ENCODE measurements around the gene OBP2A.

OBP2A gene

GRCh38 chr9:135580664-135581380 lies 34.9 kb downstream of the OBP2A start:
- FAIRE-seq: no peak

DNA sequence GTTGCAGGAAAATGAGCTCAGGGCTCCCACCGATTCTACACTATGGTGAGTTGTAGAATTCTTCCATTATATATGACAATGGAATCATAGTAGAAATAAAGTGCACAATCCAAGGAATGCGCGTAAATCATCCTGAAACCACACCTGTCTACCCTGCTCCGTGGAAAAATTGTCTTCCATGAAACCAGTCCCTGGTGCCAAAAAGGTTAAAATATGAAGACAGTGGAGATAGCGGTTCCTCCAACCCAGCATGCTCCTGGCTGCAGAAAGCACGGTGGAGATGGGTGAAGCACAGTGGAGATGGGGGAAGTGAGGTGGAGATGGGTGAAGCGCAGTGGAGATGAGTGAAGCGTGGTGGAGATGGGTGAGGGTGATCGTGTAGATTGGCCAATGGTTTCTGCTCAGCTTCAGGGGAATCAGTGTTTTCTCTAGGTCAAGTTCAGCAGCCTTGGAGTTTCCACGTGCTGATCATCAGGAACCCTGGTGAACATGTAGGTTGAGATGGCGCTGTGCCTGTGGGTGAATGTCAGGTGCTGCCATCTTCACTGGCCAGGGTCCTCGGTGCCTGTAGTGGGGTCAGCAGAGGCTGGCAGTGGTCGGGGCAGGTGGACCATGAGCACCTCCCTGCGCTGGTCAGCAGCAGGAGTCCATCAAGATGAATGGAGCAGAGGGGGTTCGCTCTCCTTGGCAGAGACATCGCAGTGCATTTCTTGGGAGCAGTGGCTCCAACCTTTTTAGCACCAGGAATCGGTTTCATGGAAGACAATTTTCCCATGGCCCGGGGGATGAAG lies 35.9 kb downstream of the OBP2A start:
- FAIRE-seq: no peak

- no peak for FAIRE-seq
Measured at GRCh38 chr9:135582541-135582940, 36.6 kb downstream of the OBP2A start.

GRCh38 chr9:135582966-135583687 lies 37.2 kb downstream of the OBP2A start:
- no peak for FAIRE-seq

DNA sequence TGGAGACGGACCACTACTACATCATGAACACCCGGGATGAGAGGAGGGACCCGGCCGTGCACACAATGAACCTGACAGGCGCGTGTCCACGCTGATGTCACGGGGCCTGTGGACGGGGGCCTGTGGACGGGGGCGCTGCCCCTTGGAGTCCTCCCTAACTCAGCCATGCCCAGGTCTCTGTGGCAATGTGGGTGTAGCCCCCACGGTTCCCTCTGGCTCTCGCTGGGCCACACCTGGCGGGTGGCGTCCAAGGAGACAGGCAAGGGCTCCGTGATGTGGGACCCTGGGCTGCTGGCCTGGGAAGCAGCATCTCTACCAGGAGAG lies 37.7 kb downstream of the OBP2A start:
- FAIRE-seq: no peak

GRCh38 chr9:135584371-135584770 lies 38.4 kb downstream of the OBP2A start:
- no peak for FAIRE-seq

GRCh38 chr9:135584934-135585333 lies 39.0 kb downstream of the OBP2A start:
- no peak for FAIRE-seq

DNA sequence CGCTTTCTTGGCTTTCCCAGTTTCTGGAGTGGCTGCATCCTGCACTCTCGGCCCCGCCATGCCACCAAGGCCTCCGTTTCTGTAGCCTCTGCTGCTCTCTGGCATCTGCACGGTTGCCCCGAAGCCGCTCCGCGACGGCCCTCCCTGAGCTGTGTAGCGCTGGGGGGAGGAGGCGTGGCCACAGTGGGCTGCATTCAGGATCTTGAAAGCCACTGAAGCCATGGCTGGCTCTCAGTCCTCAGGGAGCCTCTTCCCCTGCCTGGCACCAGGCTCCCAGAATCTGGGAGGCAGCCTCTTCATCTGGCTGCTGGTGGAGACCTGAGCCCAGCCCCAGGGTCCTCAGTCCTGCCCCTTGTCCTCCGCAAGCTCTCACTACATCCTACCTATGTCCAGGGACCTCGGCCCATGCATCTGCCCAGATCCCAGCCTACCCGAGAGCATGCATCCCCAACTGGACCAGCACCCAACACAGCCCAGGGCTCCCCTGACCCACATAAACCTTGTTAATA lies 40.7 kb downstream of the OBP2A start:
- no peak for FAIRE-seq

DNA sequence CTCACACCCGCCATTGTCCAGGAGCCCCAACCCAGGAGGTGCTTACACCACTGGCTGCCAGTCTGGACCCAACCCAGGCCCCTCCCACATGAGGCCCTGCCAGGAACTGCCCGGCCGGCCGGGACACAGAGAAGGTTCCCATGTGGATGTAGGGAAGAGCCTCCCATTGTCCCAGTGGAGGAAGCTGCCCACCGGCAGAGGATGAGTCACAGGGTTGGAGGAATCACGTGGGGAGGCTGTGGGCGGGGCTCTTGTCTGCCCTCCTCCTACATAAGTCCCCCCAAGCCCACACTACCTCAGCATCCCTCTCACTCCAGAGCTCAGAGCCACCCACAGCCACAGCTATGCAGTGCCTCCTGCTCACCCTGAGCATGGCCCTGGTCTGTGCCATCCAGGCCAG lies 41.7 kb downstream of the OBP2A start:
- no peak for FAIRE-seq

GRCh38 chr9:135588371-135588770 lies 42.4 kb downstream of the OBP2A start:
- FAIRE-seq: no peak

DNA sequence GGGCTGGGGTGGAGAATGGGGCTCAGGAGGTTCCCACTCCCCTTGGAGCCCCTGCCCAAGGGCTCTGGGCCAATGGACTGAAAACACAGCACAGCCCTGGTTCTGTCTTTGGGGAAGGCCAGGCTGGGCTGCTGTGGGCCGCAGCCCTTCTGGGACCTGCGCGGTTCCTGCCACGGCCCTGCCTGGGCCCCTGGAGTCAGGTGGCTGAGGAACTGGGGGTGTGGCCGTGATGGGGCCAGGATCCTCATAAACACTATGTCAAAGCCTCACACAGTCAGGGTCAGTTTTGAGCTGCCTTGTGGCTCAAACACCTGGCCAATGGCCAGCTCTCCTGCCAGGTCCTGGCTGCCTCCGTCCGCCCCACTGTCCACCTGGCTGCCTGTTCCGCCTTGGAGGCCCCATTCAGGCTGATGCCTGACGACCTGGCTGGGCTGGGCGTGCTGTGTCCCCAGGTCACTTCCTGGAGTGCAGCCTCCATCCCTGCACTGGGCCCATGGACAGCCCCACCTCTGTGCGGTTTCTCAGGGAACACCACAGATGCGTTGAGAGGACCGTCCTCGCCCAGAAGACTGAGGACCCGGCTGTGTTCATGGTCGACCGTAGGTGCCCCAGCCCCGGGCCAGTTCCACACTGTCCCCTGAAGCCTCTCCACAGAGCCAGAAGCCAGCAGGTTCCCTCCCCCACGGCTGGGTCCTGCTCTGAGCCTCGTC lies 43.1 kb downstream of the OBP2A start:
- no peak for FAIRE-seq

- no peak for FAIRE-seq
Measured at GRCh38 chr9:135589596-135590485, 43.9 kb downstream of the OBP2A start.

DNA sequence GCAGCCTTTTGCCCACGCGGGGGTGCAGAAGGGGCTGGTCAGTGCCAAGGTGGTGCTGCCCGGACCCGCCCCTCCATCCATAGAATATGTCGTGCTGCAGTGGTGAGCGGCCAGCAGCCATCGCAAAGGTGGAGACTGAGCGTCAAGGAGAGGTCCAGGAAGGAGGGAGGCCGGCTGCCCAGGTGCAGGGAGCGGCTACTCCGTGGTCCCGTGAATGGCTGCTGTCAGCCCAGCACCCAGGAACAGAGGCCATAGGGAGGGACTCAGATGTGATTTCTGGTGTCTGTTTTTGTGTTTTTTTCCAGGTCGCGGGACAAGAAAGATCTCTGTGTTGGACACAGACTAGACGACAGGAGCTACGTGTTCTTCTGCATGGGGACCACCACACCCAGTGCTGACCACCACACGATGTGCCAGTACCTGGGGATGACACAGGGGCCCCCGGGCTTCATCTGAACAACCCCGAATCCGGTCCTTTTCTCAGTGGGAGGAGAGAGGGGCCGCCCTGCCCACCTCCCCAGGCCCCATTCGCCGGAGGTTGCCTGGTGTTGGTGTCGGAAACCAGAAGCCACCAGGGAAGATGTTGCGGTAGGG lies 44.7 kb downstream of the OBP2A start:
- FAIRE-seq: no peak

DNA sequence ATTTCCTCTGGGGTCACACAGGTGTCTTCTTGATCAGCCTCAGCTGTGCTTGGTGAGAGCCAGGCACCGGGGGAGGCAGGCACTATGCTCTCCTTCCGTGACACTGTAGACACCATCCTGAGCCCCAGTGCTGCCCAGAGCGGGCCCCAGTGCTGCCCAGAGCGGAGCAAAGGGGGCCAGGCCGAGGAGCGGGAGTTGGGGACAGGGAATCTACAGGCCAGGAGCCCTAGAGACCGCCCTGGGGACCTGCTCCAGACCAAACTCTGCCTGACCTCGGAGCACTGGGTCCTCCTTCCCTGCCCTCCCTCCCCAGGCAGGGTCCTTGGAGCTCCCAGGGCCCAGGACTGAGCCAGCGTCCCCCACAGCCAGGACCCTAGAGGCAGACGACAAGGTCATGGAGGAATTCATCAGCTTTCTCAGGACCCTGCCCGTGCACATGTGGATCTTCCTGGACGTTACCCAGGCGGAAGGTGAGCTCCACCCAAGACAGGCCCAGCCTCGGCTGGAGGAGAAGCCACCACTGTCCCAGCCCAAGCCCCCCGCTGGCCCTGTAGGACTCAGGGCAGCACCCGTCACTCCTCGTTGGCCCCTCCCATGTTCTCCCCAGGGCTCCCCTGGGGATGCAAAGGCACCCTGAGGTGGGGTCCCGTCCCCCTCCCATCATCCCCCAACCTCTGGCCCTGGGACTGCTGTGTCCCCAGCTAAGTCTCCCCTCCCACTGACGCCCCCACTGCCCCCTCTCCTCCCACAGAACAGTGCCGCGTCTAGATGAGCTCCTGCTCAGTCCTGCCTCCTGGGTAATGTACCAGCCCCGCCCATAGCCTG lies 45.8 kb downstream of the OBP2A start:
- FAIRE-seq: no peak

DNA sequence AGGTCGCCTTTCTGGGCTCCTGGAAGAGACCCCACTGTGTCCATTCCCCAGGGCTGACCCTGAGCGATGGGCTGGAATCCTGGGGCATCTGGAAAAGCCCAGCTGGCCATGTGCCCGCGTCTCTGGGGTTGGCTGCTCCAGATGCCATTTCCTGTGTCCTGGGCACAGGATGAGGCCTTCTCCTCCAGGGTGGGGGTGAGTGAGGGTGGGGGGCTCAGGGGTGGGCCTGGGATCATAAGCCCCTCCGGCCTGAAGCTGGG lies 46.3 kb downstream of the OBP2A start:
- FAIRE-seq: no peak

- FAIRE-seq: no peak
Measured at GRCh38 chr9:135592625-135593024, 46.7 kb downstream of the OBP2A start.

GRCh38 chr9:135596211-135596610 lies 50.3 kb downstream of the OBP2A start:
- no peak for FAIRE-seq
